Measurements from ENCODE around the gene SSH2. TPM values are rescaled to one million over a fixed set of nuclear protein-coding genes. Genes with fewer than 3 reads are reported as not detected.

Gene SSH2
- total RNA-seq, 1 donor = 13.0 TPM

- no peak overlapping the region for H3K27ac ChIP-seq (ENCODE audit: low read depth, low read length)
- H3K27me3 ChIP-seq (ENCODE audit: insufficient read depth, low read length) = no peaks in the 10 kb centered on the region
- no peaks in the 10 kb centered on the region for H3K9me3 ChIP-seq (ENCODE audit: low read depth, low read length)
- H3K4me3 ChIP-seq (ENCODE audit: insufficient read depth, low read length) = no peak overlapping the region
- no peaks in the 10 kb centered on the region for H3K4me1 ChIP-seq (ENCODE audit: insufficient read depth, low read length)
- peak; percentile 70 for DNase-seq (ENCODE audit: insufficient read length, low spot score, missing footprints)
- H2AFZ ChIP-seq (ENCODE audit: low read length) = no peak overlapping the region
- no peaks in the 10 kb centered on the region for H4K20me1 ChIP-seq (ENCODE audit: insufficient read depth, low read length)
- TF ChIP-seq CTCF (IDR thresholded peaks at IDR 0.05; ENCODE audit: extremely low read depth, low read depth, low read length) = no peak
- no peaks in the 10 kb centered on the region for H3K79me2 ChIP-seq (ENCODE audit: insufficient read depth, low read length)
- no peaks in the 10 kb centered on the region for H3K36me3 ChIP-seq (ENCODE audit: insufficient read depth, low read length)
- no peak overlapping the region for H3K4me2 ChIP-seq (ENCODE audit: insufficient read depth, low read length)
Measured at GRCh38 chr17:29607557-29608195, 322.4 kb downstream of the SSH2 start.

GRCh38 chr17:29603109-29603674 lies 326.8 kb downstream of the SSH2 start:
- H3K9me3 ChIP-seq (ENCODE audit: low read depth, low read length) = no peaks in the 10 kb centered on the region
- H3K27ac ChIP-seq (ENCODE audit: low read depth, low read length) = no peak overlapping the region
- H4K20me1 ChIP-seq (ENCODE audit: insufficient read depth, low read length) = peaks cover 9% of the 10 kb centered on the region
- H3K79me2 ChIP-seq (ENCODE audit: insufficient read depth, low read length) = no peaks in the 10 kb centered on the region
- H3K4me2 ChIP-seq (ENCODE audit: insufficient read depth, low read length) = no peak overlapping the region
- TF ChIP-seq CTCF (IDR thresholded peaks at IDR 0.05; ENCODE audit: extremely low read depth, low read depth, low read length) = no peak
- H2AFZ ChIP-seq (ENCODE audit: low read length) = no peak overlapping the region
- H3K4me1 ChIP-seq (ENCODE audit: insufficient read depth, low read length) = no peaks in the 10 kb centered on the region
- H3K4me3 ChIP-seq (ENCODE audit: insufficient read depth, low read length) = no peak overlapping the region
- H3K36me3 ChIP-seq (ENCODE audit: insufficient read depth, low read length) = no peaks in the 10 kb centered on the region
- H3K27me3 ChIP-seq (ENCODE audit: insufficient read depth, low read length) = no peaks in the 10 kb centered on the region
- no peak for DNase-seq (ENCODE audit: insufficient read length, low spot score, missing footprints)

- H3K4me1 ChIP-seq (ENCODE audit: insufficient read depth, low read length) = peaks cover 12% of the 10 kb centered on the region
- no peak overlapping the region for H3K27ac ChIP-seq (ENCODE audit: low read depth, low read length)
- H3K79me2 ChIP-seq (ENCODE audit: insufficient read depth, low read length) = no peaks in the 10 kb centered on the region
- H3K4me2 ChIP-seq (ENCODE audit: insufficient read depth, low read length) = no peak overlapping the region
- TF ChIP-seq CTCF (IDR thresholded peaks at IDR 0.05; ENCODE audit: extremely low read depth, low read depth, low read length) = no peak
- no peaks in the 10 kb centered on the region for H3K27me3 ChIP-seq (ENCODE audit: insufficient read depth, low read length)
- no peaks in the 10 kb centered on the region for H3K9me3 ChIP-seq (ENCODE audit: low read depth, low read length)
- no peaks in the 10 kb centered on the region for H3K36me3 ChIP-seq (ENCODE audit: insufficient read depth, low read length)
- H4K20me1 ChIP-seq (ENCODE audit: insufficient read depth, low read length) = peaks cover 28% of the 10 kb centered on the region
- H3K4me3 ChIP-seq (ENCODE audit: insufficient read depth, low read length) = no peak overlapping the region
- no peak overlapping the region for H2AFZ ChIP-seq (ENCODE audit: low read length)
- DNase-seq (ENCODE audit: insufficient read length, low spot score, missing footprints) = no peak
Measured at GRCh38 chr17:29597361-29598172, 332.5 kb downstream of the SSH2 start.

- no peak for DNase-seq (ENCODE audit: insufficient read length, low spot score, missing footprints)
- Histone ChIP-seq H4K20me1 (ENCODE audit: insufficient read depth, low read length) (peaks cover 33% of the 10 kb centered on the region), H3K36me3 (ENCODE audit: insufficient read depth, low read length) (no peaks in the 10 kb centered on the region), H3K4me3 (ENCODE audit: insufficient read depth, low read length) (no peak overlapping the region), H3K27me3 (ENCODE audit: insufficient read depth, low read length) (no peaks in the 10 kb centered on the region), H3K27ac (ENCODE audit: low read depth, low read length) (no peak overlapping the region), H2AFZ (ENCODE audit: low read length) (no peak overlapping the region), H3K79me2 (ENCODE audit: insufficient read depth, low read length) (no peaks in the 10 kb centered on the region), H3K4me2 (ENCODE audit: insufficient read depth, low read length) (no peak overlapping the region), H3K4me1 (ENCODE audit: insufficient read depth, low read length) (peaks cover 20% of the 10 kb centered on the region), H3K9me3 (ENCODE audit: low read depth, low read length) (no peaks in the 10 kb centered on the region)
- TF ChIP-seq CTCF (IDR thresholded peaks at IDR 0.05; ENCODE audit: extremely low read depth, low read depth, low read length) = no peak
Measured at GRCh38 chr17:29596811-29597210, 333.2 kb downstream of the SSH2 start.

All from osteoblast (primary cell).